WTC11 (cell line): Measurements from ENCODE around the gene RABIF.

Source experiments
- CTCF ChIP-seq: fragments of 200-600 bp; IDR thresholded peaks from 2 replicates; pipeline ENCODE4 v1.8.0; 2022; ENCODE audit warnings: antibody characterized with exemption
- MAX ChIP-seq: sonication (generic); formaldehyde crosslinking; IDR thresholded peaks from 2 replicates; pipeline ENCODE4 v1.8.0; 2022; ENCODE audit warnings: mild to moderate bottlenecking, missing genetic modification reagents

- TF ChIP-seq MAX (CRISPR knock-in tag) (no peak; the same call in 1 of the 2 replicates), CTCF (no peak)
These were observed 27.4 kb downstream of the RABIF start for GRCh38 chr1:202861420-202862132.
